ENCODE data around the gene TPRX2.

DNA sequence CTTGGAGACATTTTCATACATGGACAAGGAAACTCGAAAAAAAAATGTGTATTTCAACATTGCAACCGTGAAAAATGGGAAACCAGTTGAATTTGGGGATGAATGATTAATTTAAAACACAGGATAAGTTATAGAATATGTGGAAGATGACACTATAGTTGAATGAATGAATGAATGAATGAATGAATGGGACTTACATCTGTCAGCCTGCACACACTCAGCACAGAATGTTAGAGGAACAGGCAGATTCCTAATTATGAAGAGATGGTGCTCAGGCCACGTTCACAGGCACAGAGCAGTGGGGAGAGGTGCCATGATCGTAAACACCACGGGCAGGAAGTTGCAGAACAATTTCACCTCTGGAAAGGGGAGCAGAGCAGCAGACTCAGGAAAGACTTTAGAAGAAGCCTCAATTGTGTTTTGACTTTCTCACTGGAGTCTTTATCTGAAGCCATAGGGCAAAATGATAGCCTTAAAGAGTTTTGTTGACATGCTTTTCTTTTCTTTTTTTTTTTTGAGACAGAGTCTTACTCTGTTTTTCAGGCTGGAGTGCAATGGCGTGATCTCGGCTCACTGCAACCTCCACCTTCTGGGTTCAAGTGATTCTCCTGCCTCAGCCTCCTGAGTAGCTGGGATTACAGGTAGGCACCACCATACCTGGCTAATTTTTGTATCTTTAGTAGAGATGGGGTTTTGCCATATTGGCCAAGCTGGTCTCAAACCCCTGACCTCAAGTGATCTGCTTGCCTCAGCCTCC lies 32.0 kb downstream of the TPRX2 start:
- TF ChIP-seq, protein P1, sequence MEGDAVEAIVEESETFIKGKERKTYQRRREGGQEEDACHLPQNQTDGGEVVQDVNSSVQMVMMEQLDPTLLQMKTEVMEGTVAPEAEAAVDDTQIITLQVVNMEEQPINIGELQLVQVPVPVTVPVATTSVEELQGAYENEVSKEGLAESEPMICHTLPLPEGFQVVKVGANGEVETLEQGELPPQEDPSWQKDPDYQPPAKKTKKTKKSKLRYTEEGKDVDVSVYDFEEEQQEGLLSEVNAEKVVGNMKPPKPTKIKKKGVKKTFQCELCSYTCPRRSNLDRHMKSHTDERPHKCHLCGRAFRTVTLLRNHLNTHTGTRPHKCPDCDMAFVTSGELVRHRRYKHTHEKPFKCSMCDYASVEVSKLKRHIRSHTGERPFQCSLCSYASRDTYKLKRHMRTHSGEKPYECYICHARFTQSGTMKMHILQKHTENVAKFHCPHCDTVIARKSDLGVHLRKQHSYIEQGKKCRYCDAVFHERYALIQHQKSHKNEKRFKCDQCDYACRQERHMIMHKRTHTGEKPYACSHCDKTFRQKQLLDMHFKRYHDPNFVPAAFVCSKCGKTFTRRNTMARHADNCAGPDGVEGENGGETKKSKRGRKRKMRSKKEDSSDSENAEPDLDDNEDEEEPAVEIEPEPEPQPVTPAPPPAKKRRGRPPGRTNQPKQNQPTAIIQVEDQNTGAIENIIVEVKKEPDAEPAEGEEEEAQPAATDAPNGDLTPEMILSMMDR (IDR thresholded peaks at IDR 0.05): no peak
- TF ChIP-seq EZH2 (IDR thresholded peaks at IDR 0.05; ENCODE audit: borderline replicate concordance, insufficient read depth, low read depth, low read length, poor library complexity, severe bottlenecking): no peak
